ENCODE results near the gene SLC5A6. TPM values are rescaled to one million over a fixed set of nuclear protein-coding genes. Genes with fewer than 3 reads are reported as not detected.
"Not testable (repeated sequence)": the region's sequence is repeated elsewhere in the genome, so short reads cannot be mapped to it uniquely, and the experiment has no call there.

Gene SLC5A6
- total RNA-seq, 1 donor from 2014 or later: 79.3 TPM

DNA sequence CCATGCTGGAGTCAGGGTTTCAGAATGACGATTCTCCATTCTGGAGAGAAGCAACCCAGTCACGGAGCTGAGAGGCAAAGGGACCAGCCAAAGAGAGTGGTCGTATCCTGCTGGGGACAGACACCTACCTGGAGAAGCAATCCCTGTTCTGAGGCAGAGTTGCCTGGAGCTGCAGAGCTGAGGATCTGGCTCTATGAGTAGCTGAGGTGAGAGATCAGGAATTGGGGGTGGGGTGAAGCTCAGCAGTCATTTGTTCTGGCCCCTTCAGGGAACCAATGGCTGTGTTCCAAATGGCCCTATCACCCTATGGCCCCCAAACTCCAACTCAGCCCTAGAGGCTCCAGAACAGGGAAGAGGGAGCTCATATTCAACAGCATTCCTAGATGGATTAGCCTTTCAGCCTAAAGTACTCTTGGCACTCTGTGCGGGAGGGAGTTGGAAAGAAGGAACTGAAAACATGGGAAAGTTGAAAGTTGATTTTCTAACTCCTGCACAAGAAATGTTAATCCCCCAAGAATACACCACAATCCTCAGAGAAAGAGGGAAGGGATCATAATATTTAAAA is 3.5 kb downstream of the SLC5A6 start:
- no peak for DNase-seq (ENCODE audit: low spot score)

DNA sequence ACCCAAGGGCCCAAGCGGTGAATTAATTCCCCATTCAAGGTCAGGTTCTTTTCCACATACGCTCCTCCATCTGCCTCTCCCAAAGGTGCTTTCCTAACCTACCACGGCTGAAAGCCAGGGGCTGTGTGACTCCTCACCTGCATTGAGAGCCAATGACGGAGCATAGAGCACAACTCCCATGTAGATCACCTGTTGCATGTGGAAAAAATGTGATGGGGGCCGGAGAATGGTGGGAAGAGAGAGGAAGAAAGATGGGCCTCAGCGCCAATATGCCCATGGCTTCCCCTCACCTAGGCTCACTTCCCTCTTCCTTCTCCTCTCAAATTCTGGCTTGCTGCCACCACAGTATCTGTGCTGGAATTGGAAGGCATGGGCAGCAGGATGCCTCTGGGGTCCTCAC is 5.7 kb downstream of the SLC5A6 start:
- DNase-seq (ENCODE audit: low spot score): no peak

DNA sequence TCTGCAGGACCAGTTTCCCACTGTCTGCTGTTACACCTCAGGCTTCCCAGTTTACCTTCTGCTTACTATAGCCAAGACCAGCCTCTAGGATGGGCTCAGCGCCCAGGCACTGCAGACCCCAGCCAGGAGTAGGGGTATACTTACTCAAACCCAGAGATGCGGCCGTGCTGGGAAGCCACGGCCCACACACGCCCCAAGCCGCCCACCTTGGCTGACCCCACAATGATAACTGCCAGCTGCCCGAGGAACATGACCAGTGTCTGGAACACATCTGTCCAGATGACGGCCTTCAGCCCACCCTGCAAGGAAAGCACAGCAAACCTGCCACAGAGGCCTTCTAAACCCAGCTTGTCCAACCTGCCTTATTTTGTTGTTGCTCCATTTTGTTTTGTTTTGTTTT is 6.9 kb downstream of the SLC5A6 start:
- no peak for DNase-seq (ENCODE audit: low spot score)

DNA sequence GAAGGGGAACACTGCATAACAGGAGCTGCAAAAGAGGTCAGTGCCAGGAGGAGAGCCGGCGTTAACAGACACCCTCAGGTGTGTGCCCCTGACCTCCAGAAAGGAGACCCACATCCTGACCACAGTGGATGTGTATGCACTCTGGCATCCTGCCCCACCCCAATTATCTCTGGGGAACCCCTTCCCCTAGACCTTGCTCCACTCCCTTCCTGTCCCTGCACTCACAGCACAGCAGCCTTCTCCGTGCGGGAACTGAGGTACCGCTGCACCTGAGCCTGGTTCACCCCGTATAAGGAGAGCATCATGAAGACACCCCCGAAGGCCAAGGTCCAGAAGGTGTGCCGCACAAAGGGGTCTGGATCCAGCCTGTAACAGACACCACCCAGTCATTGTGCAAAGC is 7.5 kb downstream of the SLC5A6 start:
- no peak for DNase-seq (ENCODE audit: low spot score)

DNA sequence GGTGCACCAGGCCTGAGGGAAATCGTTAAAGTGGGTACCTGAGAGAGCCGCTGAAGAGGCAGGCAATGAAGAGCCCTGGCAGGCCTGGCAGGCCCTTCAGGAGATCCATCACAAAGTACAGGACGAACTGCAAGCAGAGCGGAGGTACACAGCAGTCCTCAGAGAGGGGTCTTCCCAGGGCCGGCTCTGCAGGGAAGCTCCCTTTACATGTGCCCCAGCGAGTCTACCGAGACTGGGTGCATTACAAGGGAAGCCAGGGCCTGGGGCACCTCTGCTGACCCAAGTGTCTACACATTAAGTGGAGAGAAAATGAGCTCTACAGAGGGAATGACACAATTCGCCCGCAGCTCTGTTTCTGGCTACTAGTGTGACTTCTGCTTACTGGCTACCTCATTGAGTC is 8.3 kb downstream of the SLC5A6 start:
- DNase-seq (ENCODE audit: low spot score): no peak

DNA sequence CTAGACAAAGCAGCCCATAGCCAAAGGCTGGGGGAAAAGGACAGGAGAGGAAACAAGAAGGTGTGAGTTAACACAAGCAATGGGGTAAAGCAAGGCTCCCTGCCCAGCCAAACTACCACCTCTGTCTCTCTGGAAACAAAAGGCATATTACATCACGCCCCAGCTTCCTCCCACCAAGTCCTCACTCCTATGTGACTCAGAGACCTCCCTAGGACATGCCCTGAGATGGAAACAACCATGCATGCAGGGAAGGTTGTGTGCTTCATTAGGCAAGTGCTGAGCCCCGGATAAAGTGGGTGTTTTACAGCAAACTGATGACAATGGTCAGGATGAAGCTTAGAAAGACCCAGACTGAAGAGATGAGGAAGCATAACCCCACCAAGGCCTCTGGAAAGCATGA is 9.2 kb downstream of the SLC5A6 start:
- DNase-seq (ENCODE audit: low spot score): no peak

DNA sequence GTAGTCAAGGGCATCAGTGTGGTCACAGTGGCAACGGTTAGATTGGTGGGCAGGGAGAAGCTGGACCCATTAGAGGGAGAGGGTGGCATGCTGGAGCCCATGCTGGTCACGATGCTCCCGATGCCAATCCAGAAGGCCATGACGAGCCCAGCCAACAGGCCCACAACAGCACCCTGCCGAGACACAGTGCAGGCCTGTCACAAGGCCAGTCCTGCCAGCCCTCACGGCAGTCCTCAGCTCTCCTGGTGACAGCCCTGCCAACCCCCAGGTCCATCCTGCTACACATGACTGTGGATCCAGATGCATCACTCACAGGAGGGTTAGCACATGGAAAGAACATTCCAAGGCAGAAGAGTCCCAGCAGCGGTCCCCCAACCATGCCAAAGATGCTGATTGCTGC is 10.4 kb downstream of the SLC5A6 start:
- no peak for DNase-seq (ENCODE audit: low spot score)

DNA sequence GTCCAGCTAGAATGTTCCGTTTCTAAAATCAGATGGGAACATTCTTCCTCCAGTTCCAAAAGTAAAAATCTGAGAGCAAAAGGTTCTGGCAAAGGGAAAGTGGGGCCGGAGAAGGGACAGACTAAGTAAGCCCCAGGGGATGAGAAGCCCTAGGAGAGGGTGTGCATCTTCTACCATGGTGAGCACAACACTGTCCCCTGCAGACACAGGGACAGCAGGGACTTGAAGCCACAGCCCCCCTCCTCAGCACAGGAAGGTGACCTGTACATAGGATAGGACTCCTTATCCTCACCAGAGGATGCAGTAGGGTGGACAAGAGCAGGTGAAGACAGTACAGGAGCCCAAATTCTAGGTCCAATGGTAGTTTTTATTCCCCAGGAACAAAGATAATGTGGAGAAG is 12.8 kb downstream of the SLC5A6 start:
- no peak for DNase-seq (ENCODE audit: low spot score)

DNA sequence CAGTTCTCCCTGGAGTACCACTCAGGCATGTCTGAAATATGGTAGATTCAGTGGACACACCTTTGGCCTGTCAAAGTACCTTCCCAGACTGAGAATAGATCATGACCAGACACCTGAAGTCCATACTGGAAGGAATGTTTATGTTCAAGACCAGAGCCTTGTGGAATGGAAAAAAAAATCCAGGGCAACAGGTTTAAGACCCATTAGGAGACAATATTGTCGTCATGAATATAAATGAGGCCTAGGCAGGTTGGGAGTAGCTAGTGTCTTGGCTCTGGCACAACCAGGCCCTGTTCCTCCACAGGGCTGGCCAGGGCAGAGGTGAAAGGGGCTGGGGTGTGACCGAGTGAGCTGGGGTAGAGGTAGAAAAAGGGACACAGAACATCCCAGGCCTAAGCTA is 13.4 kb downstream of the SLC5A6 start:
- no peak for DNase-seq (ENCODE audit: low spot score)

DNA sequence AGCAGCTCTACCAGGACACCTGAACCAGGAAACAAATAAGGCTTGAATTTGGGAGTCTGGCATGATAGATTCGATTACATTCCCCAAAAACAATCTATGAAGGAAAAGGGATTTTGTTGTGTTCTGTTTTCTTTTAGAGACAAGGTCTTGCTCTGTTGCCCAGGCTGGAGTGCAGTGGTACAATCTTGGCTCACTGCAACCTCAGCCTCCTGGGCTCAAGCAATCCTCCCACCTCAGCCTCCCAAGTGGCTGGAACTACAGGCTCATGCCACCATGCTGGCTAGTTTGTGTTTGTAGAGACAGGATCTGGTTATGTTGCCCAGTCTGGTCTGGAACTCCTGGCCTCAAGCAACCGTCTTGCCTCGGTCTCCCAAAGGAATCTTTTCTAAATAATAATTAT is 14.0 kb downstream of the SLC5A6 start:
- not testable (repeated sequence) for DNase-seq (ENCODE audit: low spot score)

DNA sequence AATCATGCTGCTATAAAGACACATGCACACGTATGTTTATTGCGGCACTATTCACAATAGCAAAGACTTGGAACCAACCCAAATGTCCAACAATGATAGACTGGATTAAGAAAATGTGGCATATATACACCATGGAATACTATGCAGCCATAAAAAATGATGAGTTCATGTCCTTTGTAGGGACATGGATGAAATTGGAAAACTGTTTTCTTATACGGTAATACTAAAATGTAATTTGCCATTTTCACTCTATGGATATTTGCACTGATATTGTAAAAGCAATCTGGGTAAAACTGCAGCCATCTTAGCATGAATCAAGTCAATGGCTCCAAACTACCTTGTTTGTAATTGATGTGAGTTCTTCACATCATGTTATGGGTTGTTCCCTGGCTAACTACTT is 16.3 kb downstream of the SLC5A6 start:
- DNase-seq (ENCODE audit: low spot score): not testable (repeated sequence)

DNA sequence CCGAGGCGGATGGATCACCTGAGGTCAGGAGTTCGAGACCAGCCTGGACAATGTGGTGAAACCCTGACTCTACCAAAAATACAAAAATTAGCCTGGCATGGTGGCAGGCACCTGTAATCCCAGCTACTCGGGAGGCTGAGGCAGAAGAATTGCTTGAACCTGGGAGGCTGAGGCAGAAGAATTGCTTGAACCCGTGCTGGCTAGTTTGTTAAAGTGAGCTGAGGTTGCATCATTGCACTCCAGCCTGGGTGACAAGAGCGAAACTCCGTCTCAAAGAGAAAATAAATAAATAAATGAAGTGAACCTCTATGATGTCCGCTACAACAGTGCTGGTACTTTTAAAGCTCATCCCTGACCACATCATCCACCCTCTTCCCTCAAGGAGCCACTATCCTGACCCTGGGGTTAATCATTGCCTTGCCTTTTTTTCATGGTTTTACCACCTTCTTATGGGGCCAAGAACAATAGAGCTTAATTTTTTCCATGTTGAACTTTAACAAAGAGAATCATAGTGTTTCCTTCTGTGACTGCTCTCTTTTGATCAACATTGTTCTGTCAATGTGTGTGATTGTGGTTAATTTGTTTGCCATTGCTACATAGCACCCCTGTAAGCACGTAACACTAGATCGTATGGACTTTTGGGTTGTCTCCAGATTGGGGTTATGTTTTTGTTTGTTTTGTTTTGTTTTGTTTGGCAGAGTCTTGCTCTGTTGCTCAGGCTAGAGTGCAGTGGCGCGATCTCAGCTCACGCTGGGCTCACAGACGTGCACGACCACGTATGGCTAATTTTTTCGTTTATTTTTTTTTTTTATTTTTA is 17.3 kb downstream of the SLC5A6 start:
- no peak for DNase-seq (ENCODE audit: low spot score)

DNA sequence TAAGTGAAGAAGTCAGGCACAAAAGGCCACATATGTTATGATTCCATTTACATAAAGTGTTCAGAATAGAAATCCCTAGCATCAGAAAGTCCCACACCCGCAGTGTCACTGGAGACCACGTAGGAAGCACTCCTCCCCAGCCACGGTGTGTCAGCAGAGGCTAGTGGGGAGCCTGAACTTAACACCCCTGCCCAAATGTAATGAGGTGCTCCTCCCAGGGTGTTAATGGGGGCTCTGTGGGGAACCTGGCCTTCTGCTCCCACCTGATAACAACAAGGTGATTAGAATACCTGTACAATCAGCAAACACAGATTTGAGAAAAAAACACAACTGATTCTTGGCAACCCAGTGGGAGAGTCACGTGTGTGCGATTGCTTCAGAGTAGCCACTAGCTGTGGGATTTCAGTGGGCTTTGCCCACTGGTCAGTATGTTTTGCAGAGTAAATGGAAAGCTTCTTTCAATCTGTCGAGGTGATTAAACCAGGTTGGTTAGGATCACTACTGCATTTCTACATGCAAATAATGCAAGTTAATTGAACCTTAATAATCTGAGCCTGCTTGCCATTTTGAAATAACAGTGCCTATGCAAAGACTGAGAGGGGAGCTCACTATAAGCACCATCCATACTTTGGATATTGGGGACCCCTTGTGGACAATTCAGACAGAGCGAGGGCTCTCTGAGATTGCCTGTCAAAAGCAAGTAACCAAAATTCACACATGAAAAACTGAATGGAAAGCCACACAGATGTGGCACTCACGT is 20.8 kb downstream of the SLC5A6 start:
- DNase-seq (ENCODE audit: low spot score): no peak

DNA sequence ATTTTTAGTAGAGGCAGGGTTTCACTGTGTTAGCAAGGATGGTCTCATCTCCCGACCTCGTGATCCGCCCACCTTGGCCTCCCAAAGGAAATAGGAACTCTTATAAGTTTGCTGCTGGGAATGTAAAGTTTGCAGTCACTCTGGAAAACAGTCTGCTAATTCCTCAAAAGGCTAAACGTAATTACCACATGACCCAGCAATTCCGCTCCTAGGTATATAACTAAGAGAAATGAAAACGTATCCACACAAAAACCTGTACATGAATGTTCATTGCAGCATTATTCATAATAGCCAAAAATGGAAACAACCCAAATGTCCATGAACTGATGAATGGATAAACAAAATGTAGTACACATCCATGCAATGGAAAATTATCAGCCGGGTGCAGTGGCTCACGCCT is 22.1 kb downstream of the SLC5A6 start:
- DNase-seq (ENCODE audit: low spot score): no peak

DNA sequence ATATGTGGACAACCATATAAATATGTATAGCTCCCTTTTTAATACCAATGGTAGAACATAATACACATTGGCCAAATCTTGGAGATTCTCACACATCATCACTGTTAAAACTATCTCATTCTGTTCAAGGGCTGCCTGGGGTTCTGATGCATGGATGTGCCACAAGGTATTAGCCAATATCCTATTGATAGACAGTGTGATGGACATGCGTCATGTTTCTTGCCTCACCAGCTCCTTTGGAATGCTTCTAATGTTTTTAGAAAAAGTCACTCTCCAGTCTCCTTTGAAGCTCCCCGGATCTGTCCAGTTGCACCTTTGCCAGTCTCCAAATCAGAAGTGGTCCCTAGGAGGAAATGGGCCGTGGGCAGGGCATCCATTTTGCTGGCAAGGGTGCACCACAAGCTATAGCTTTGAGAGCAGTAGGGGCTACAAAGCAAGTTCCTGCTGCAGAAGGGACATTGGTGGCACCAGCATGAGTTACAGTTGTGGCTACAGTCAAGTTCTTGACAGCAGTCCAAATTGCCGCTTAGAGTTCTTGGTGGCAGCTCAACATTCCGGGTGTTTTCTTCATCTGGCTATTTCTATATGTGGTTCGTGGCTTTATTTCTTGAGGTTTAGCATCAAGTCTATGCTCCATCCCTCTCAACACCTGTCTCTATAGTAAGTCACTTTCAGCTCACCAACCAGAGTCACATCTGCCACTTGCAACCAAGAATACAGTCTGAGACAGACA is 25.3 kb downstream of the SLC5A6 start:
- DNase-seq (ENCODE audit: low spot score): no peak

DNA sequence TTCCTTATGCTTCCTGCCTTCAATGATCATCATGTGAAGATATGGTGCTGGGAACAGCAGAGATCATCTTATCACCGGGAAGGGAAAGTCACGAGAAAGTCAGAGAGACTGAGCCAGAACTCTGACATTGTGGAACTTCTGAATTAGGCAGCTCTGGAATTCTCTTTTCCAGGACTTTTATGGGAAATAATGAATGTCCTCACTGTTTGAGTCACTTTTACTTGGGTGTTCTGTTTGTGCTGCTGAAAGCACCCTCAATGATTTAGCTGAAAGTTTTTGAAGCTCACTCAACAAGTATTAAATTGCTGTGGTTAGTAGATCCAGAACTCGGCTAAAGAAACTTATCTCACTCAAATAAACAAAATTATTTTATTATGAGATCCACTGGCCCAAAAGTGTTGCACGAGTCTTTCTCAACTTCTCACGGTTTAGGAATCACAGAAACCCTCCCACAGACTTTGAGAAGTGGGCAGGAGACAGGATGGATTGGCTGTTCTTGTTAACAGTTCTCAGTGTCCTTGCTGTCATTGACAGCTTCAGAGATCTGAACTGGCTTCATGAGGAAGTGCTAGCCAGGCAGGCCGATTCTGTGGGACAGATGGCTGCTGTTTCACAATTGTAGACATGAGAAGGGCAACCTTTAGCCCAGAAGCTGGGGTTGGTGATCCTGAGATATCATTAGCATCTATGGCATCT is 26.6 kb downstream of the SLC5A6 start:
- no peak for DNase-seq (ENCODE audit: low spot score)

DNA sequence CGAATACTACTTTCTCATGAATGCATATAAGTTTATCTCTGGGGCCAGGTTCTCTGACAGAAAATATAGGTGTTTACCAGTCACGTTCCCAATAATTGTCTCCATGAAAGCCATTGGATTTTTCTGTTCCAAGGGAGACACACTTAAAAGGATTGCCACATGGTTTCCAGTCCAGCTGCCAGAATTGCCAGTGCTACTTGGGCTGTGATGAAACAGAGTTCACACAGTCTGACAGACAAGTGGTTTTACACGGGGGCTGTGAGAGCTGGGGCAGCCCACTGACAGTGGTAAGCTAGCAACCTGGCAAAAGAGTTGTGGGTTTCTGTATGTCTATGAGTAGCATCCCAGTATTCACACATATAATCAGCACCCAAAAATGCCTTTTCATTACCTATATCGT is 28.0 kb downstream of the SLC5A6 start:
- DNase-seq (ENCODE audit: low spot score): no peak

DNA sequence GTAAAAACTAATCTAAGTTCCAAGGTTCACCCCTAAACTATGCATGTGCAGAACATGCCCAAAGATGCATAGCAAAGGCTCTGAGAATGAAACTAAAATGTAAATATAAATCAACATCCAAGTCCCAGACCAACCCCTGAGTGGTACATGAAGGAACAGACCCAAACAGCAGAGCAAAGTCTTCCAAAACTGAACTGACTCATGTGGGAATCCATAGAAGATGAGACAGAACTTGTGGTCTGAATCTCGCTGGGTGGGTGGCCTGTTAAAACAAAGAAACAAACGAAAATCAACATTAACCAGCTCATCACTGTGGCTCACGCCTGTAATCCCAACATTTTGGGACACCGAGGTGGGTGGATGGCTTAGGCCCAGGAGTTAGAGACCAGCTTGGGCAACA is 29.7 kb downstream of the SLC5A6 start:
- DNase-seq (ENCODE audit: low spot score): no peak

DNA sequence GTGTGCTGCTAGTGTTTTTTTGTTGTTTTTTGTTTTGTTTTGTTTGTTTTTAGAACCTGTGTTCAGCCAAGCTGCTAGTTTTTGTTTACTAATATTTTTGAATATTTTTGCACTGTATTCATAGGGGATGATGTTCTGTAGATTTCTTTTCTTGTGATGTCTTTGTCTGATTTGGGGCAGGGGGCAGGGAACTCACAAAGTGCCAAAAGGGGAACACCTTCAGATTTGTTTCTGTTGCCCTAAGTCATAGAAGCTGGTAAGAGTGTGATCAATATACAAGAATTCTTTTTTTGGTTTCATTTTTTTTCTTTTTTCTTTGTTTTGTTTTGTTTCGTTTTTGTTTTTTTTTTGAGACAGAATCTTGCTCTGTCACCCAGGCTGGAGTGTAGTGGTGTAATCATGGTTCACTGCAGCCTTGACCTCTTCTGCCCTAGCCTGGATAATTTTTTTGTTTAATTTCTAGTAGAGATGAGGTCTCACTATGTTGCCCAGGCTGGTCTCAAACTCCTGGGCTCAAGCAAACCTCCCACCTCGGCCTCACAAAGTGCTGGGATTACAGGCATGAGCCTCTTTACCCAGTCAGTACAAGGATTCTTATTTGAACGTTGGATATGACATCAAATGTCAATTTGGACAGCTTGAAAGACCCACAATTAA is 32.6 kb downstream of the SLC5A6 start:
- no peak for DNase-seq (ENCODE audit: low spot score)

DNA sequence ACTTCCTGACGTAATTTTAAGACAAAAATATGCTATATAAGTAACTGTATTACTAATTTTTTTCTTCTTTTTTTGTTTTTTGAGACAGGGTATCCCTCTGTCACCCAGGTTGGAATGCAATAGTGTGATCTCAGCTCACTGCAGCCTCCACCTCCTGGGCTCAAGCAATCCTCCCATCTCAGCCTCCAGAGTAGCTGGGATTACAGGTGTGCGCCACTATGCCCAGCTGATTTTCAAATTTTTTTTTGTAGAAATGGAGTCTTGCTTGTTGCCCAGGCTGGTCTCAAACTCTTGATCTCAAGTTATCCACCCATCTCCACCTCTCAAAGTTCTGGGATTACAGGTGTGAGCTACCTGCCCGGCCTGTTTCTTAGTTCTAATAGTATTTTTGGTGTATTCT is 33.6 kb downstream of the SLC5A6 start:
- DNase-seq (ENCODE audit: low spot score): no peak
